ENCODE data around the gene RASGRP1.

Gene RASGRP1

DNA sequence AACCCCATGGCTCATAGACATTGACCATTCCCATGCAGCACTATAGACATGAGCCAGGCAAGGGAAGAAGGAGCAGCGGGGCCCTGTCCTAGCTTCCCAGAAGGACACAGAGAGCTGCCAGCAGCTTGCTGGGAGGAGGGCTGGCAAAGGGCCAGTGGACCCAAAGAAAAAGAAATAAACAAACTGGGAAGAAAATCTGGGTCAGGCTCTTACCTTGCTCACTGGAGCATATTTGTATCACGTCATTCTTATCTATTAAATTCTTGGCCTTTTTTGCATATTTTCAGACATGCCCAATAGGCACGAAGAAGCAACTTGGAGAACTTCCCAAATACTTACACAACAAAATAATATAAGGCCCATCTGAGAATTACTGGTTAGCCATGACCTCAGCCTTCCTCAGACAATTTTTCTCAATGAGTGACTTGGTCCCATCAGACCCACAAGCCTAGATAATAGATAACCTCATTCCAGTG is 28.4 kb downstream of the RASGRP1 start:
- DNase-seq (ENCODE audit: low read depth in 3 of 3), result no peak

DNA sequence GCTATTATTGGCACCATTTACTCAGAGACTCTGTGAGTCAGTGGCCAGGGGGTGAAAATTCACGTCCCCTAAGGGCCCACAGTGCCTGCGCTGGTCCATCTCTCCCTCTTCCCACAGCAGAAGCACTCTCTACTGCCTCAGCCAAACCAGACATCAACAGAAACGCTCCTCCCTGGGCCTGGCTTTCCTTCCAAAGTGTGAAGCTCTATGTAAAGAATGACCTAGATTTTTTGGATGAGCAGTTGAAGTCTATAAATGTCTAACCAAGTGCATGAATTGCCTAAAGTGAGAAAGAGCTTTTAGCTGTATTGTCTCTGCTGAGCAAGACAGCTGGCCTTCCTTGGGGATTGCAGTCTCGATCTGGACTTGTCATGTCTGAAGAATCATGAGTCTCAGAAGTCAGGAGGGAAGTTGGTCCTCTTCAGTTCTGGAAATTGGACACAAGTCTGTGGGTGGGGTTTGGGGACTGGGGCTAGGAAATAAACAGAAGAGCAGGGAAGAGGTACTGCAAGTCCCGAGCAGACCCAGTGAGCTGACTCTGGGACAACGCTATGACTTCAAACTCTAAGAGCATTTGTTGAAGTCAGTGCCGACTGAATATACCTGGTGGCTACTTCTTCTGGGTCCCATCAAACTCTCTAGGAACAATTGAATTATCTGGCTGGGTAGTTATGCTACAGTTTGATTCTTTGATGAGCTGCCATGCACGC is 29.0 kb downstream of the RASGRP1 start:
- no peak for DNase-seq (ENCODE audit: low read depth in 3 of 3)

DNA sequence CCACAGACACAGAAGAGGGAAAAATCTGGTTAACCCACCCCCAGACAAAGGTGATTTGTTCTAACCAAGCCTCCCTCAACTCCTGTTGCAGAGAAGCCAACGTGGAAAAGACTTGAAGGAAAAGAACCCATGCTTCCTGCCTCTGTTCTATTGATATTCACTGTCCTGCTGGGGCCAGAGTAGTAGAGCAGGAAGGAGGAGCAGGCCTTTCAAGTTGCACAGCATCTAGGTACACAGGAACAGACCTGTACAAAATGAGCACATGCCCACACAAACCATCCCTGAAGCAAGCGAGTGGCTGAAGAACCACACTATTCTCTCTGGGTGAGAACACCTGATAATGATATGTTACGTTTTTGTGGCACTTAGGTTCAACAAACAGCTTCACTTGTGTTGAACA is 29.9 kb downstream of the RASGRP1 start:
- no peak for DNase-seq (ENCODE audit: low read depth in 3 of 3)

DNA sequence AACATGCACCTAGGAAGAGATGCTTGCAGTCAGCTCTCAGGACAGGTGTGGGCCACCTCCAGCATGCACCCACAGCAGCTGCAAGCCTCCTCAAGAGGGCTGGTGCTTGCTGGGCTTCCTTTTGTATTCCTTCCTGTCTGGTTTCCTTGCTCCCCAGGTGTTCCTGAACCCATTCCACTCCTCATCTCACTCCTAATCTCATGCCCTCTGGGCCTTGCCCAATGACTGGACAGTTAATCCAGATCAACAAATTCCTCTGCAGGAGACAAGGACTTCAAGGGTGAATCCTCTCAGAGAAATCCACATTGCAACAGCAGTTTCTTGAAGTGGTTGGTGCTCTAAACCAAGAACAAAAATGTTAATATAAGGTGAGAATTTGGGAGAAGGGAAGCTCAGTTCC is 30.7 kb downstream of the RASGRP1 start:
- DNase-seq (ENCODE audit: low read depth in 3 of 3), result no peak

DNA sequence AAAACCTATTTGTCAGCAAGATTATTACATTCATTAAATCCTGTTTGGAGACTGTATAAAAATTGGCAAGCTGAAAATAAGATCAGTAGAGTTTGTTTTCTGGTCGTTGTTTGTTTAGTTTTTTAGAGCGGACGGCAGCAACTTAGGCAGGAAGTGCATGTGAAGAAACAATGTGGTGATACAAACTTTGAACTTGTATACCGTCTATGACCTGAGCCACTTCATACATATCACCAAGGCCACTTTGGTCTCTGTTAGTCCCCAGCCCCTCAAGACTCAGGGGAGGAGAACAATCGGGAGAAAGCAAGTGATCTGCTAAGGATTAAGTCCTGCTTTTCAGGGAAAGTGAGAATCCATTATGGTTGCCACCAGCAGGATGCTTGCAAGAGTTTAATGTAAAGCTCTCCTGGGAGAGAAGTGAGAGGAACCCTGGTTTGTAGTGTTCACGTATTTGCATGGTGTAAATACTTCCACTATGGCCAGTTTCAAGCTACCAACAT is 31.1 kb downstream of the RASGRP1 start:
- no peak for DNase-seq (ENCODE audit: low read depth in 3 of 3)

DNA sequence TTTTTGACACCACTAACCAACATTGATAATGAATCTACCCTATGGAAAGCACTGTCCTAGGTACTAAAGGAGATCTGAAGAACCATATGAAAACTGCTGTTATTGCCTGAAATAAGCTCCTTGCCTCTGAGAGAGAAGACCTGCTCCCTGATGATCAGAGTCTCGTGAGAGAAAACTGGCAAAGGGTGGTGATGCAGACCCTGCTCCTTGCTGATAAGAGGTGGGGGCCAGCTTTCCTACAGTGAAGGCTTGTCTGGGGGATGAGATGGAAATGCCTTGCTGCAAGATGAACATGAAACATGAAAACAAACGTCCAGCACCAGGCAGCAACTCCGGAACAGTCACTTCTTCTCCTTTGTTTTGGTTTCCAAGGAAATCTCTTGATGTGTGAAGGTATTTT is 31.9 kb downstream of the RASGRP1 start:
- DNase-seq (ENCODE audit: low read depth in 3 of 3), result no peak

DNA sequence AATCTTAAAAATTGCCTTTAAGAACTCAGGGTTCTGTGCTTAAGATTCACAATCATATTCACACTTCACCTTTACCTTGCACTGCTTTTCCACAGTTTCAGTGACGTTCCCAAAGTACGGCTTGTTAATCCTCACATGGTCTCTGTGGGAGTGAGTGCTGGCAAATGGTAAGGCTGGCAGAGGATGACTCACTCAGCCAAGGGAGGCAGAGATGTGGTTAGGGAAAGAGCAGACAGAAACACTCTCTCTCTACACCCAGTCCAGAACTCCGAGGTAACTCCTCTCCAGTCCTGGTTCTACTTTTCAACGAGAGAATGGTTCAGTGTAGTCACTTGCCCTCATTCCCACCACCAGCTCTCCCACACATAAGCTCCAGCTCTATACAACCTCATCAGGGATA is 33.1 kb downstream of the RASGRP1 start:
- no peak for DNase-seq (ENCODE audit: low read depth in 3 of 3)

DNA sequence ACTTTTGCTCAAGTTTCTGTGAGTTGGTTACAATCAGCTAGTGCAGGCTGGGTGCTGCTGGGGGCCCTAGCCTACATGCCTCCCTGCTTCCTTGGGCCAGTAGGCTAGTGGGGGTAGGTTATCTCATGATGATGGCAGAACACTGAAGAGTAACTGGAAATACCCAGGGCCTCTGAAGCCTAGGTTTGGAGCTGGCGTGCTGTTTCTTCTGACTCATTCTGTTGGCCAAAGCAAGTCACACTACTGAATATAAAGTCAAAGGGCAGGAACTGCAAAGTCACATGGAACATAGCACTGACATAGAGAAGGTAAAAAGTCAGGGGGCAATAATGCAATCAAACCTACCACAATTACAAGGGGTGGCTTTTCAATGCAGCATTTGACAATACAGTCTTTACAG is 34.5 kb downstream of the RASGRP1 start:
- no peak for DNase-seq (ENCODE audit: low read depth in 3 of 3)

DNA sequence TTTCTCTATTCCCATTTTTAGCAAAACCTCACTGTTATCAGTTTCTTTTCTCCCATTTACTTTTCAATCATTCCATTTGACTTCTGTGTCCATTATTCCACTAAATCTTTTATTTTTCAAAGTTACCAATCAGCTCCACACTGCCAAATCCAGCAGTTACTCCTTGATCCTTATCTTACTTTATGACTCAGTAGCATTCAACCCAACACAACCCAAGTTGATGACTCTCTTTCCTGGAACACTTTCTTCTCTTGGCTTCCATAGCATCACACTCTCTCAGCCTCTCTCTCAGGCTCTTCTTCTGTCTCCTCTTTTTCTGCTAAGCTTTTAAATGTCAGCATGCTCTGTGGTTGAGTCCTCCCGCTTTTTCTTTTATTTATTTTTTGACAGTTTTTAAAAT is 36.3 kb downstream of the RASGRP1 start:
- DNase-seq (ENCODE audit: low read depth in 3 of 3), result no peak

DNA sequence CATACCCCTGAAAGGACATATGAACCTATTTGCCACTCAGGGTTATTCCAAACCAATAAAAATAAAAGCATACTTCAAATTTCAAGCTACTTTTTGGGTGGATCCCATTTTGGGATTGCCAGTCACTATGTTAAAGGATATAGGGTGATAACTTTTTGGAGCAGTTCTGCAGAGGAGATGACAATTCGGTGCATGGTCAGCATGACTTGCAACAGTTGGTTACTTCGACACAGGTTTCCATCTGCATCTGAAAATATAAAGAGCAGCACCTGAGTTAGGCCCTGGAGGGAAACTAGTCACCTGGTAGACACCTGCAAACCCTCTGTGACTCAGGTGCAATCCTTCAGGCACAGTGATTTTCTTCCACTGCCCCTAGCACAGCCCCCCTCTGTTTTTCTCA is 38.5 kb downstream of the RASGRP1 start:
- no peak for DNase-seq (ENCODE audit: low read depth in 3 of 3)

DNA sequence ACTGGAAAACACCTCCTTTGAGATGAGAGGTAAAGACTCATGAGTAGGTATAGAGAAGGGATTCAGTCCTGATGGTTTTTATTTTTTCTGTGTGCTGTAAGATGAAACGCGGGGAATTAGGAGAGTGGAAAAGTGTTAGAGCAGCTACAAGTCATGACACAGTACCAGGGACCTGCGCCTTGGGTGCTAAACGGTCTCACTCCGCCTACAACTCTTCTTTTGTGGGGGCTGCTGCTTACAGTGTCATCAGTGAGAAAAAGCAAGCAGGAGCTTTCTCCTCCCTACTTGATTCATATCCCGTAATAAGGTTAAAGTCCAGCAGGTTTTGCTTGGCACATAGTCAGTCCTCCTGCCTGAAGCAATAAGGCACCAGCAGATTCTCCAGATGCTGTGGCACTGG is 39.1 kb downstream of the RASGRP1 start:
- no peak for DNase-seq (ENCODE audit: low read depth in 3 of 3)

DNA sequence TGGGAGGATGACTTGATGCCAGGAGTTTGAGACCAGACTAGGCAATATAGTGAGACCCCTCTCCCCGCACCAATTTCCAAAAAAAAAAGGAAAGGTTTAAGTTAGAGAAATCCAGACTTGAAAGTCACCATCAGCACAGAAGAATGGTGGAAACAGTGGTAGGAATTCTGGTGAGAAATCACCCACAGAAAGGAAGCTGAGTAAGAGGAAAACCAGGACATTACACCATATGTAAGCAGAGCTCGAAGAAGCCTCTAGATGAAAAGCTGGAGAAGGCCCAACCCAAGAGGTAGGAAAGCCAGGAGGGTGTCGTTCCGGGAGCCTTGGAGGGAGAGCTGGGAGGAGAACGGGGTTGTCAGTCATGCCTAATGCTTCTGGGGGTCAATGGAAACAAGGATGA is 40.5 kb downstream of the RASGRP1 start:
- no peak for DNase-seq (ENCODE audit: low read depth in 3 of 3)

DNA sequence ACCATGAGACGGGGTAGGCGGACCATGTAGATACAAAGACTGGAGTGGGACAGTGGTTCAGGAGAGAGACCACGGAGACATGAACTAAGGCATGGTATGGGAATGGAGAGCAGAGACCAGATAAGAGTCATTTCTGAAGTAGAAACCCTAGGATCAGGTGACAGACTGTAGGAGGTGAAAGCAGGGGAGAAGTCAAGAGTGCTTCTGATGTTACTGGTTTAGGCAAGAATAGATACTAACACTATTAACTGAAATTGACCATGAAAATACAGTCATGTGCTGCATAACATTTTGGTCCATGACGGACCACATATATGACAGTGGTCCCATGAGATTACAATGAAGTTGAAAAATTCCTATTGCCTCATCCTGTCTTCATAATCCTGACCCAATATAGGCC is 41.7 kb downstream of the RASGRP1 start:
- DNase-seq (ENCODE audit: low read depth in 3 of 3), result no peak

DNA sequence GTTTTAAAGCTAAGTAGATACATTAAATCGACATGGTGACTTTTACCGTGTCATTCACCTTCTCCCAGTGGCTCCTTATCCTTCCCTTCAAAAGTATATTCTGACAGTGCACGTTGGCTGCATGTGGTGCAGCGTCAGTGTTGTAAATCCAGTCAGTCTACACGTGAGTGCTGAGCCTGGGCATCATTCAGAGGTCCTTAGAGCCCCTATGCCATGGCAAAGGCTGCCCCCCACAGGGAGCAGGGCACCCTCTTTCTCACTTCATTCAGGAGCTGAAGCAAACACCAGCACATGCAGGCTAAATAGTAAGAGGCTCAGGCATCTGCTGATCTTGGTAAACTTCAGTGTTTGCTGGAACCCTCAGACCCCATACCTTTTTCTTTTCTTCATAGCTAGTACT is 43.3 kb downstream of the RASGRP1 start:
- DNase-seq (ENCODE audit: low read depth in 3 of 3), result no peak

DNA sequence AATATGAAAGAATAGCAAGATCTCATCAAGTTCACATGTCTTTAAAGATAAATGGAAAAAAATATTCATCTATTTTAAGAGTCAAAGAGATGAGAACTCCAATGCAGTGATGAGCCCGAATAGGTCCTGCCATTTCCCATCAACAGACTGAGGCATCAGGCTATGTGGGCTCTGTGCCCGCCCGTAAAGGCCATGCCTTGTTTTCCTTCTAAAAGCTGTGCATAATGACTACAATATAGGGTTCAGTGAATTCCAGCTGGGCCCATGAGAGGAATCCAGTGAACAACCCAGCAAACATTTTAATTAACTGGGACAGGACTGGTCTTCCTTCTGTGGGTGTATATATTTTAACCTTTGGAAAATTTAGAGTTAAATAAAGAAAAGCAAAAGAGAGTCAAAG is 44.6 kb downstream of the RASGRP1 start:
- DNase-seq (ENCODE audit: low read depth in 3 of 3), result no peak

DNA sequence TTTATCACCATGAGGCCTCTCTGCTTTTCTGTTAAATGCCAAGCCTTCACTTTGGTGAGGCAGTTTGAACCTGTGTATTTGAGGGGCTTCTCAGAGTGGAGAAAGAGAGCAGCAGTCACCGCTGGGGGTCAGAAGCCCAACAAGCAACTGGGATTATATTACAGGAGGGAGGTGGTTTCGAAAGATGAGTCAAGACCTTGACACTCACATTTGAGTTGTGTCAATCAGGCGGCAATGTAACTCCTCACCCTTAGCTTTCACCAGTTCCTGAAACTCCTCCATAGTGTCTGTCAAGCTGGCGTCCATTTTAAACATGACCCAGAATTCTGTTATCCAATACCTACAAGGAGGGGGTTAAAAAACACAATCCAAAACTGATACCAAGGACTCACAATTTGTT is 46.5 kb downstream of the RASGRP1 start:
- DNase-seq (ENCODE audit: low read depth in 3 of 3), result no peak

DNA sequence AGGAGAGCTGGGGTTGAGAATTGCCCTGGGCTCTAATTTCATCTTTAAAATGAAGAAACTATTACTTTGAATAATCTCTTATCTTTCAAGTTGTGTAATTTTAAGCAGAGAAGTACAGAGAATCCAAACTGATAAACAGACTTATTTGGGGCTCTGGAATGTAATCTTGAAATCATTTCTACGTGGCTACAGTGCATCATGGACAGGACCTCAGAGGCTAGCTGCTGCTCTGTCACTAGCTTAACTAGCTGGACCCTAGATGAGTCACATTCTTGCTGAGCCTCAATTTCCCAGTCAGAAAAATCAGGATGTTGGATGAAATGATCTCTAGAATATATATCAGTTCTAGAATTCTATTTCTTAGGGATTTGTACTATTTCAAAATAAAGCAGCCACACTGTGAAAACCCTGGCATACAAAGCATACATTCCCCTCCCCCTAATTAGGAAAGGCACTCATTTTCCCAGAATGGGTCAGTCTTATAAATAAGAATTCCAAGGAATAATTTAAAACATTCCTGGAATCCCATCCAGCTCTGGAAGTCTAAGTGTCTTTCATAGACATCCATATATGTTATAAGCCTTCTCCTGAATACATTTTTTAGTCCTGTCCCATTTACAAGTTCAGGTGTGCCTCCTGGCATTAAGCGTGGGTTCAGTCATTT is 47.2 kb downstream of the RASGRP1 start:
- DNase-seq (ENCODE audit: low read depth in 3 of 3), result no peak

DNA sequence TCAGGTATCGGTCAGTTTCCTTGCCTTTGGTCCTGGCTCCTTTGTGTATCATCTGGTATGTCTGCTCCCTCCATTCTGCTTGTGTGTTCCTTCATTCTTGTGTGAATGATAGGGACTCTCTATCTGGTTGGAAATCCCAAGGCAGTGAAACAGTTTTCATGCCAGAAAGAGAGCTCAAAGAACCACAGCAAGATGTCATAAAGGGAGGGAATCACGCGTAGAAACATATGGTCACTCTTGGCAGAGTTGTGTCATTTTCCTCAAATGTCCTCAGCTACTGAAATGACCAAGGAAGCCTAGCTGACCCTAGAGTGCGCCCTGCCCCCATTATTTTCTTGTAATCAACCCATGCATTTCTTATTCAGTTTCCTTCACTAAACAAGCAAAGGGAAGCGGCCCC is 48.0 kb downstream of the RASGRP1 start:
- DNase-seq (ENCODE audit: low read depth in 3 of 3), result no peak

DNA sequence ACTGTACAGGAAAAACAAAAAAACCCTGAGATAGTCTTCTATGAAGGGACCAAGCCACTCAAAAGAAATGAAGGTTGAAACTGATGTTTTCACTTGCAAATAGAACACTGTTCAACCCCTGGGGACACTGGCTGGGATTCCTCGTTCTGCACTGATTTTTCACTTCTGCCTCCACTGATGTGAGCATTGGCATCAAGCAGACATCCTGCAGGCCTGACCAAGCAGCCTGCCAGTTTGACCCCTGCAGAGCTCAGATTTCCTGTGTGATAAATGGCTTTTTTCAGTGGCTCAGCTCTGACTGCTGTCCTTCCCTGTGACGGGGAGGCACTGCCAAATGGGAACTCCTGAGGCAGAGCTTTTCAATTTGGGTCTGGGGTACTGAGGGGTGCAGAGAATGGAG is 50.0 kb downstream of the RASGRP1 start:
- DNase-seq (ENCODE audit: low read depth in 3 of 3), result no peak

DNA sequence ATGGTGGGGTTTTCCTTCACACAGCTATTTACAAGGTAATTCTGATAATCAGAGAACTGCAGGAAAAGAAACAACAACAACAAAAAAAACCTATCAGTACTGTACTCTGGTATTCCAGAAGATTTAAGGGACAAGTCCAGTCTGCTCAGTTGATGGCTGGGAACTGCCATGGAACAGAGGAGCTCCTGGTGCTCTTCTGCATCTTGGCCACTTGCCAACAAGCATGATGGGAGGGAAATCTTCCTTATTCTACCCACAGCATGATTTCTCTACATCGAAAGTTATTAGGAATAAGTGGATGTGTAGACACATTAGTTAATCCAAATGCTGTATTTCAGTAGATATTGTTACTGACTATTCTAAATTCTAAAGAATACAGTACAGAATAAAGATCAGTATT is 51.7 kb downstream of the RASGRP1 start:
- DNase-seq (ENCODE audit: low read depth in 3 of 3), result no peak

DNA sequence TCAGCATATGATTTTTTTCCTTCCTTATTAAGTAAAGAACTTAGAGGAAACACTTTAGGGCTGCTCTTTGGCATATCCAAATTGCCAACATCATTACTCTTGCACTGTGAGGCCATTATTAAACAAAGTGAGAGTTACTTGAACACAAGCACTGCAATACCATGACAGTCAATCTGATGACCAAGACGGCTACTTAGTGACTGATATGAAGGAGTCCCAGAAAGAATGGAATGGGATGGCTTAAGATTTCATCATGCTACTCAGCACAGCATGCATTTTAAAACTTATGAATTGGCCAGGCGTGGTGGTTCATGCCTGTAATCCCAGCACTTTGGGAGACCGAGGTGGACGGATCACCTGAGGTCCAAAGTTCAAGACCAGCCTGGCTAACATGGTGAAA is 55.5 kb downstream of the RASGRP1 start:
- DNase-seq (ENCODE audit: low read depth in 3 of 3), result no peak

DNA sequence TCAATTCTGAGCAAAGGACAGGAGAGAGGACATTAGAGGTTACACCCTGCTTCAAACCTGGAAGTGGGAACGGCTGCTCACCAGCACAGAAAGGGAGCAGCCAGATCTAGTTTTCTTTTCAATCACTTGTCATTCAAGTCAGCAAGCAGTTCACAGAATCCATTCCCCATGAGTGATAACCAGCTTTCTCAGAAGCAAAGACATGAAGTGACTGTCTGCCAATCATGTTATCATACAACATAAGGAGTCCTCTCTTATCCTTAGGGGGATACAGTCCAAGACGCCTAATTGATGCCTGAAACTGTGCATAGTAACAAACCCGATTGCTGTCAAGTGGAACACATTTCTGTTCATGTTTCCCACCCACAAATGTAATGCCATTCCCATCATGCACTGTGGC is 56.0 kb downstream of the RASGRP1 start:
- DNase-seq (ENCODE audit: low read depth in 3 of 3), result no peak

DNA sequence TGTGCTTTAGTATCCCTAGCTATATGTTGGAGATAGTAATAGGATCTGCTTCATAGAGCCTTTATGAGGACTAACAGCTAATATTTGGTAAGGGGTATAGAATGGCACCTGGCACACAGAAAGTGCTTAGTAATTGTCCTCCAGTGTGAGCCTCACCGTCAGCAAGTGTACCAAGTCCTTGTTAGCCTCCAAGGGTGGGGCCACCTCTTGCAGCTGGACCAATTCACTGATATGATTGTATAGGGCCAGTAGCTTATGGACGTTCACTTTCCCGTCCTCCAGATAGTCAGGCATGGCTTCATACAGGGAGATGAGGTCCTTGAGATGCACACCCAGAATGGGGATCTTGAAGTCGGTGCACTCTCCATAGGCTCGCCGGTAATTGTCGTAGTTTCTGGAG is 57.0 kb downstream of the RASGRP1 start:
- no peak for DNase-seq (ENCODE audit: low read depth in 3 of 3)

DNA sequence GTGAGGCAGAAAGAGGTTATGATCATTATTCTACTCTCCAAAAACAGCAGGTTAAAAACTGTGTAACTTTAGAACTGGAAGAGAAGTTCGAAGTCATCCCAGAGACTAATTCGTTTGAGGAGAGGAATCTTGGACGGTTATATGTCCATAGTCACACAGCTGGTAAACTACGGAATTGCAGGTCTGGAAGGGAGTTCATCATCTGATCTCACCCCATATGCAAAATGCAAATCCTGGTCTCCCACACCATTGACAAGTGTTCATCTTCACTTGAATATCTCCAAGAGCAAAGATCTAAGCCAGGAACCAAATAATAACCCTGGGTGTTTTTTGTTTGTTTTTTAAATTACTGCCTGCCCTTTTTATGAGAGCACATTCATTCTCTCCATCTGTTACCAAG is 57.6 kb downstream of the RASGRP1 start:
- no peak for DNase-seq (ENCODE audit: low read depth in 3 of 3)

All from stimulated activated CD4-positive, alpha-beta T cell treated with anti-CD3 and anti-CD28 coated beads, TNF-alpha, amount 100 ng/mL, for 4 hours (primary cell).